Measurements from ENCODE around the gene DEPP1. TPM values are rescaled to one million over a fixed set of nuclear protein-coding genes. Genes with fewer than 3 reads are reported as not detected.

DEPP1 gene
- total and polyA plus RNA-seq, 2 donors (not counting 1 experiment from before 2014, with no cell fraction given): not detected

DNA sequence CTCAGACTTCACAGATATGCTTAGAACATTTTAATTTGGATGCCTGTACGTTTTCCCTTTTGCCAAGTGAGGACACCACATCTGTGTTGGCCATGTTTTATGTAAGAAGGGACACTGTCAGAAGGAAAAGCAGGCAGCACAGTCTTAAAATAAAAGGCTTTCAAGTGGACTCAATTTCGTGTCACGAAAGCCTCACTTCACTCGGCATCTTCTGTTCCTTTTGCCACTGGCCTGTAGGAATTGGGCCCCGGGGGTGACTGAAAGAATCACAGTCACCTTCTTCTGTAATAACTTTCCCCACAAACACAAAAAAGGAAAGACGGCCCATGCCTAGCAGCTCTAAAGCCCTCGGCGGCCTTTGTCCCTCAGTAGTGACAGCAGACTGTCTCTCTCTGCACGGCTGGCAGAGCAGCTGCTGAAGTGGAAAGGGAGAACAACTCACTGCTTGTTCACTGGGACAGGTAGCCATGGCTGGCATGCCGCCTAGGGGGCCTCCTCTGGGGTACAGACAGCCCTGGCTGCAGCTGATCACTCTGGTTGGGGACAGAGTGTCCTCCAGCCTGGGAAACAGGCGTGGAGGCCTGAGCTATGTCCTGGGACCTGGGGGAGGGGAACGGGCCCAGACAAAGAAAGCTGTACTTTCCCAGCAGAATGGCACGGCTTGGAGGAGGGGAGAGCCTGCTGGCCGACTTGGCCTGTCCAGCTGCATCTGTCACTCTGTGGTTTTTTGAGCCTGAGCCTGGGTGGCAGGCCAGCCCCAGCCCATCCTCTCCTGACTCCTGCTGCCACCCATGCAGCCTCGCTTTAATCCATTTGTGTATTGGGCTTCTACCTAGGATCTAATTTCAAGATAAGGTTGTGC, 14.6 kb downstream of the DEPP1 start:
- H4K20me1 ChIP-seq (ENCODE audit: control insufficient read depth, insufficient read depth, low read length, poor library complexity, severe bottlenecking): no peaks in the 10 kb centered on the region
- H3K4me1 ChIP-seq (ENCODE audit: control insufficient read depth in 2 of 2, insufficient read depth in 2 of 2, low read length in 2 of 2): peaks cover 52 to 80% of the 10 kb centered on the region in 2 donors
- H3K9me3 Mint-ChIP-seq (ENCODE audit: insufficient read depth): no peaks in the 10 kb centered on the region
- H3K9me3 ChIP-seq (ENCODE audit: control extremely low read depth in 1 of 3, control insufficient read depth in 2 of 3, insufficient read depth in 1 of 3, low read length in 2 of 3): no peaks in the 10 kb centered on the region
- ATAC-seq (ENCODE audit: low read depth) (no peak), DNase-seq (no peak)
- H3K4me3 Mint-ChIP-seq: peak overlapping the region; percentile 56
- H3K36me3 ChIP-seq (replicated peaks in 1 of 2; ENCODE audit: control extremely low read depth in 1 of 2, control insufficient read depth in 1 of 2, extremely low read depth in 1 of 2, insufficient read depth in 2 of 2, low read length in 1 of 2): no peaks in the 10 kb centered on the region
- TF ChIP-seq, protein P1, sequence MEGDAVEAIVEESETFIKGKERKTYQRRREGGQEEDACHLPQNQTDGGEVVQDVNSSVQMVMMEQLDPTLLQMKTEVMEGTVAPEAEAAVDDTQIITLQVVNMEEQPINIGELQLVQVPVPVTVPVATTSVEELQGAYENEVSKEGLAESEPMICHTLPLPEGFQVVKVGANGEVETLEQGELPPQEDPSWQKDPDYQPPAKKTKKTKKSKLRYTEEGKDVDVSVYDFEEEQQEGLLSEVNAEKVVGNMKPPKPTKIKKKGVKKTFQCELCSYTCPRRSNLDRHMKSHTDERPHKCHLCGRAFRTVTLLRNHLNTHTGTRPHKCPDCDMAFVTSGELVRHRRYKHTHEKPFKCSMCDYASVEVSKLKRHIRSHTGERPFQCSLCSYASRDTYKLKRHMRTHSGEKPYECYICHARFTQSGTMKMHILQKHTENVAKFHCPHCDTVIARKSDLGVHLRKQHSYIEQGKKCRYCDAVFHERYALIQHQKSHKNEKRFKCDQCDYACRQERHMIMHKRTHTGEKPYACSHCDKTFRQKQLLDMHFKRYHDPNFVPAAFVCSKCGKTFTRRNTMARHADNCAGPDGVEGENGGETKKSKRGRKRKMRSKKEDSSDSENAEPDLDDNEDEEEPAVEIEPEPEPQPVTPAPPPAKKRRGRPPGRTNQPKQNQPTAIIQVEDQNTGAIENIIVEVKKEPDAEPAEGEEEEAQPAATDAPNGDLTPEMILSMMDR (IDR thresholded peaks at IDR 0.05): no peak
- TF ChIP-seq EZH2 (IDR thresholded peaks at IDR 0.05; ENCODE audit: borderline replicate concordance, insufficient read depth, low read depth, low read length, poor library complexity, severe bottlenecking): no peak
- H3K4me1 Mint-ChIP-seq: peaks cover 71% of the 10 kb centered on the region
- H3K27me3 ChIP-seq (replicated peaks in 1 of 4; ENCODE audit: control extremely low read depth in 1 of 4, control insufficient read depth in 3 of 4, insufficient read depth in 4 of 4, low read length in 3 of 4): peaks cover 0 to 2% (median 0%) of the 10 kb centered on the region in 4 experiments
- 33% methylated on average over 13 of the region's 15 CpGs for WGBS (ENCODE audit: insufficient coverage)
- H3K27me3 Mint-ChIP-seq: no peaks in the 10 kb centered on the region
- peak overlapping the region; percentile 61 for H2AFZ ChIP-seq (ENCODE audit: insufficient read depth, low read depth, low read length, poor library complexity, severe bottlenecking)
- no peak overlapping the region for H3K27ac ChIP-seq (ENCODE audit: low read length in 2 of 2)
- H3K9ac ChIP-seq (ENCODE audit: low read length): peak overlapping the region; percentile 15
- H3K27ac Mint-ChIP-seq: peak overlapping the region; percentile 50
- ChIA-PET POLR2A (interaction anchor here (1.1 to 1.5 kb wide), 2 partner anchors 36 to 39 kb away, joined by 3 read pairs; no protein-coding TSS in a partner anchor), CTCF (interaction anchor here (0.8 to 3.7 kb wide), 10 partner anchors 9 to 43 kb away, joined by 3 to 24 read pairs (median 5); no protein-coding TSS in a partner anchor)
- peak overlapping the region in 1 of 5 experiments; percentile 18 for H3K4me3 ChIP-seq (ENCODE audit: control extremely low read depth in 1 of 5, extremely low read depth in 1 of 5, insufficient read depth in 1 of 5, low read depth in 2 of 5, low read length in 4 of 5)
- intact Hi-C loops (cut with micrococcal nuclease): no loop called here
- H3K79me2 ChIP-seq (ENCODE audit: control insufficient read depth, insufficient read depth, low read length): peaks cover 10% of the 10 kb centered on the region
- H3K4me2 ChIP-seq (replicated peaks; ENCODE audit: low read depth, low read length, poor library complexity, severe bottlenecking): peak overlapping the region; percentile 56
